Colonic mucosa (tissue), 4 donors: Measurements from ENCODE around the gene TPPP3. TPM values are rescaled to one million over a fixed set of nuclear protein-coding genes. Genes with fewer than 3 reads are reported as not detected.

Source experiments
- DNase-seq: peaks from one replicate; pipeline ENCODE4 v3.0.0-alpha.2; 2020
- H3K27ac ChIP-seq: fragments of 200-600 bp; one replicate; pipeline ENCODE4 v1.8.0; 2021
- H3K27me3 ChIP-seq: fragments of 200-600 bp; one replicate; pipeline ENCODE4 v1.8.0; 2021
- H3K36me3 ChIP-seq: fragments of 200-600 bp; one replicate; pipeline ENCODE4 v1.8.0; 2021
- H3K4me1 ChIP-seq: fragments of 200-600 bp; one replicate; pipeline ENCODE4 v1.8.0; 2021; ENCODE audit warnings: mild to moderate bottlenecking
- H3K4me3 ChIP-seq: fragments of 200-600 bp; one replicate; pipeline ENCODE4 v1.8.0; 2021
- H3K9ac ChIP-seq, 2 donors: one replicate each; pipeline ENCODE4 v1.7.0; 2013; ENCODE audit warnings: control low read depth in 2 of 2, low read depth in 2 of 2, low read length in 2 of 2
- H3K9me3 ChIP-seq: fragments of 200-600 bp; one replicate; pipeline ENCODE4 v1.8.0; 2021
- CTCF ChIP-seq: fragments of 200-600 bp; IDR thresholded peaks from one replicate; pipeline ENCODE4 v1.8.0; 2022; ENCODE audit warnings: antibody characterized with exemption, mild to moderate bottlenecking
- intact Hi-C: fragments of 100-400 bp; cut with DNase I; formaldehyde crosslinking; loops from one replicate; pipeline ENCODE4 v1.14.1; 2022
- total RNA-seq, 2 donors: library from RNA; stranded (reverse); fragmentation: NEBNext Ultra II Directional in 1 of 2; extraction: Animal tissue kit (Norgen Biotek cat#: 25700) in 1 of 2; gene quantifications; one replicate each; pipeline ENCODE4 v1.2.1, GENCODE V29; 2021
- donor health status: healthy.
- donor health status: DM: no; HTN: no; CAD: no.
- donor health status: DM: no; HTN: no; CAD: no.

TPPP3 gene
- total RNA-seq, 2 donors from 2014 or later, result 3.7 to 12.3 TPM

GRCh38 chr16:67413978-67414911, 20.9 kb upstream of the TPPP3 start:
- Histone ChIP-seq H3K27ac (no peak overlapping the region), H3K4me3 (no peak overlapping the region), H3K9ac (peak overlapping the region in 1 of 2 donors; percentile 62), H3K4me1 (no peaks in the 10 kb centered on the region), H3K9me3 (no peaks in the 10 kb centered on the region), H3K36me3 (no peaks in the 10 kb centered on the region), H3K27me3 (no peaks in the 10 kb centered on the region)
- intact Hi-C loops, result loop anchor here (10.0 kb wide), 1 partner anchor 129 kb away; no protein-coding TSS in a partner anchor
- peak; percentile 19 for DNase-seq
- TF ChIP-seq CTCF, result no peak

- H3K36me3 ChIP-seq, result no peaks in the 10 kb centered on the region
- intact Hi-C loops, result loop anchor here (10.0 kb wide), 1 partner anchor 127 kb away; no protein-coding TSS in a partner anchor
- no peak for TF ChIP-seq CTCF
- no peak for DNase-seq
- H3K27ac ChIP-seq, result no peak overlapping the region
- no peaks in the 10 kb centered on the region for H3K27me3 ChIP-seq
- no peak overlapping the region for H3K4me3 ChIP-seq
- H3K9me3 ChIP-seq, result no peaks in the 10 kb centered on the region
- no peak overlapping the region for H3K9ac ChIP-seq
- no peaks in the 10 kb centered on the region for H3K4me1 ChIP-seq
Measured at GRCh38 chr16:67412294-67412693, 19.0 kb upstream of the TPPP3 start.

GRCh38 chr16:67411339-67411738, 18.0 kb upstream of the TPPP3 start:
- H3K27me3 ChIP-seq, result no peaks in the 10 kb centered on the region
- no peak for DNase-seq
- no peak overlapping the region for H3K9ac ChIP-seq
- no peak overlapping the region for H3K4me3 ChIP-seq
- TF ChIP-seq CTCF, result no peak
- no peak overlapping the region for H3K27ac ChIP-seq
- no peaks in the 10 kb centered on the region for H3K36me3 ChIP-seq
- no peaks in the 10 kb centered on the region for H3K9me3 ChIP-seq
- intact Hi-C loops, result loop anchor here (10.0 kb wide), 1 partner anchor 127 kb away; no protein-coding TSS in a partner anchor
- no peaks in the 10 kb centered on the region for H3K4me1 ChIP-seq

- intact Hi-C loops, result loop anchor here (10.0 kb wide), 1 partner anchor 125 kb away; no protein-coding TSS in a partner anchor
- no peak for DNase-seq
- Histone ChIP-seq H3K27me3 (no peaks in the 10 kb centered on the region), H3K9me3 (no peaks in the 10 kb centered on the region), H3K9ac (no peak overlapping the region), H3K4me3 (no peak overlapping the region), H3K36me3 (no peaks in the 10 kb centered on the region), H3K27ac (no peak overlapping the region), H3K4me1 (no peaks in the 10 kb centered on the region)
- TF ChIP-seq CTCF, result no peak
Measured at GRCh38 chr16:67409631-67410030, 16.3 kb upstream of the TPPP3 start.

- Histone ChIP-seq H3K9ac (no peak overlapping the region), H3K4me3 (no peak overlapping the region), H3K36me3 (no peaks in the 10 kb centered on the region), H3K27me3 (no peaks in the 10 kb centered on the region), H3K9me3 (no peaks in the 10 kb centered on the region), H3K27ac (no peak overlapping the region), H3K4me1 (peaks cover 5% of the 10 kb centered on the region)
- intact Hi-C loops, result no loop called here
- no peak for TF ChIP-seq CTCF
- no peak for DNase-seq
Measured at GRCh38 chr16:67407788-67408452, 14.6 kb upstream of the TPPP3 start.
